Adrenal gland (tissue), 5 donors: ENCODE results near the gene CTNNBIP1.

ENCODE experiments used
- POLR2A ChIP-seq, 2 donors: fragments of 450-650 bp; IDR thresholded peaks; one replicate each; pipeline ENCODE4 v1.6.1; 2017; ENCODE audit warnings: antibody characterized with exemption in 2 of 2, mild to moderate bottlenecking in 2 of 2, moderate library complexity in 1 of 2
- TF ChIP-seq, protein P1 (sequence below), 6 experiments: fragments of 450-650 bp in 4 of 6; fragments of 200-600 bp in 2 of 6; sonication (generic) in 1 of 6; IDR thresholded peaks; 1 replicate in 5 of 6; 2 replicates in 1 of 6; pipeline versions ENCODE4 v1.5.1 to v1.8.0; 2016 to 2021; ENCODE audit warnings: antibody characterized with exemption in 6 of 6, mild to moderate bottlenecking in 2 of 6, moderate library complexity in 1 of 6
- donor health status: DM: no; HTN: no; CAD: no.

DNA sequence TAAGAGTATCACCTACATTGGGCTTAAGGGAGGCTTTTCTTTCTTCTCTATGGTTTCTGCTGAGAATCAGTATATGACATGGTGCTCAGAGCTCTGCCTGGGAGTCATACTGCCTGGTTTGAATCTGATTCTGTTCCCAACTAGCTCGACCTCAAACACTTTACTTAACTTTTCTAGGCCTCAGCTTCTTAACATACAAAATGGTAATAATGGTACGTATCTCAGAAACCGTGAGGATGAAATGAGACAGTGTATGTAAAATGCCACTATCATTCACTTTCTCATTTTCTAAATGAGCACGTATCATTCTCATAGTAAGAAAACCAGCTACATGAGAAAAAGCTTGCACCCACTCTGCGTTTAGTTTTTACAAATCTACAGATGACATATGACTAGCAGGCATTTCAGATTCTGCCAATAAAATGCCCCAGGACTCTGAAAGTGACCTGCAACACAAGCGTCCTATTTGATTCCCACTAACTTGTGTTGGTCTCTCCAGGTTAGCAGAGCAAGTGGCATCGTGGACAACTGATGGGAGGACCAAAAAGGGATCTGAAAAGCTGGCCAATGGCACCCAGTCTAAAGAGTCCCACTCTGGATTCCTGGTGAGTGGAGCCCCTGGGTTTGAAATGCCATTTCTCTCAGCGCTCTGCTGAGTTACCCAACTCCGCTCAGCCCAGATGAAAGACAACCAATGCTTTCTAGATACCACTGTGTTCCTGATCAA lies 6.1 kb downstream of the CTNNBIP1 start:
- TF ChIP-seq, protein P1, sequence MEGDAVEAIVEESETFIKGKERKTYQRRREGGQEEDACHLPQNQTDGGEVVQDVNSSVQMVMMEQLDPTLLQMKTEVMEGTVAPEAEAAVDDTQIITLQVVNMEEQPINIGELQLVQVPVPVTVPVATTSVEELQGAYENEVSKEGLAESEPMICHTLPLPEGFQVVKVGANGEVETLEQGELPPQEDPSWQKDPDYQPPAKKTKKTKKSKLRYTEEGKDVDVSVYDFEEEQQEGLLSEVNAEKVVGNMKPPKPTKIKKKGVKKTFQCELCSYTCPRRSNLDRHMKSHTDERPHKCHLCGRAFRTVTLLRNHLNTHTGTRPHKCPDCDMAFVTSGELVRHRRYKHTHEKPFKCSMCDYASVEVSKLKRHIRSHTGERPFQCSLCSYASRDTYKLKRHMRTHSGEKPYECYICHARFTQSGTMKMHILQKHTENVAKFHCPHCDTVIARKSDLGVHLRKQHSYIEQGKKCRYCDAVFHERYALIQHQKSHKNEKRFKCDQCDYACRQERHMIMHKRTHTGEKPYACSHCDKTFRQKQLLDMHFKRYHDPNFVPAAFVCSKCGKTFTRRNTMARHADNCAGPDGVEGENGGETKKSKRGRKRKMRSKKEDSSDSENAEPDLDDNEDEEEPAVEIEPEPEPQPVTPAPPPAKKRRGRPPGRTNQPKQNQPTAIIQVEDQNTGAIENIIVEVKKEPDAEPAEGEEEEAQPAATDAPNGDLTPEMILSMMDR (IDR thresholded peaks at IDR 0.05): no peak
- TF ChIP-seq POLR2A (IDR thresholded peaks at IDR 0.05): no peak
